GM12873 (cell line): Measurements from ENCODE around the gene CTR9.

Experiments used
- TF ChIP-seq, protein P1 (sequence below): IDR thresholded peaks from 2 replicates; pipeline ENCODE4 v1.5.1; 2012; ENCODE audit warnings: low read depth, mild to moderate bottlenecking, moderate library complexity, low read length, control low read depth; ENCODE audit not compliant: insufficient read depth; ENCODE audit errors: missing control alignments

The CTR9 gene

DNA sequence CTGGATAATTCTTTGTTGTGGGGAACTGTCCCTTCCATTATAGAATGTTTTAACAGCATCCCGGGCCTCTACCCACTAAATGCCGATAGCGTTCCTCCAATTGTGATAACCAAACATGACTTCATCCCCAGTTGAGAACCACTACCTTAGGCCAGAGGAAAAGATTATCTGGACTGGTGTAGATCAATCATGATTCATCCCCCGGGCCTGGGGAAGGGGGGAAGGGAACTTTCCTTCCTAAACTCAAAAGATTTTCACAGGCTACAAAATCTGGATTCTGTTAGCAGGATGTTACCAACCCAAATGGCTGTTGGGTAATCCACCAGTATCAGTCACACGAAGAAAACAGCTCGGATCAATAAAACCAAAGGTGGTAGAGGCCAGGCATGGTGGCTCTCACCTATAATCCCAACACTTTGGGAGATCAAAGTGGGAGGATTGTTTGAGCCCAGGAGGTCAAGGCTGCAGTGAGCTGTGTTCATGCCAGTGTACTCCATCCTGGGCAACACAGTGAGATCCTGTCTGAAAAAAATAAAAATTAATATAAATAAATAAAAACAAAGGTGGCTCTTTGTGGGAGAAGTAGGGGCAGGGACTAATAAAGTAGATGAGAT is 10.1 kb downstream of the CTR9 start:
- TF ChIP-seq, protein P1, sequence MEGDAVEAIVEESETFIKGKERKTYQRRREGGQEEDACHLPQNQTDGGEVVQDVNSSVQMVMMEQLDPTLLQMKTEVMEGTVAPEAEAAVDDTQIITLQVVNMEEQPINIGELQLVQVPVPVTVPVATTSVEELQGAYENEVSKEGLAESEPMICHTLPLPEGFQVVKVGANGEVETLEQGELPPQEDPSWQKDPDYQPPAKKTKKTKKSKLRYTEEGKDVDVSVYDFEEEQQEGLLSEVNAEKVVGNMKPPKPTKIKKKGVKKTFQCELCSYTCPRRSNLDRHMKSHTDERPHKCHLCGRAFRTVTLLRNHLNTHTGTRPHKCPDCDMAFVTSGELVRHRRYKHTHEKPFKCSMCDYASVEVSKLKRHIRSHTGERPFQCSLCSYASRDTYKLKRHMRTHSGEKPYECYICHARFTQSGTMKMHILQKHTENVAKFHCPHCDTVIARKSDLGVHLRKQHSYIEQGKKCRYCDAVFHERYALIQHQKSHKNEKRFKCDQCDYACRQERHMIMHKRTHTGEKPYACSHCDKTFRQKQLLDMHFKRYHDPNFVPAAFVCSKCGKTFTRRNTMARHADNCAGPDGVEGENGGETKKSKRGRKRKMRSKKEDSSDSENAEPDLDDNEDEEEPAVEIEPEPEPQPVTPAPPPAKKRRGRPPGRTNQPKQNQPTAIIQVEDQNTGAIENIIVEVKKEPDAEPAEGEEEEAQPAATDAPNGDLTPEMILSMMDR: no peak

DNA sequence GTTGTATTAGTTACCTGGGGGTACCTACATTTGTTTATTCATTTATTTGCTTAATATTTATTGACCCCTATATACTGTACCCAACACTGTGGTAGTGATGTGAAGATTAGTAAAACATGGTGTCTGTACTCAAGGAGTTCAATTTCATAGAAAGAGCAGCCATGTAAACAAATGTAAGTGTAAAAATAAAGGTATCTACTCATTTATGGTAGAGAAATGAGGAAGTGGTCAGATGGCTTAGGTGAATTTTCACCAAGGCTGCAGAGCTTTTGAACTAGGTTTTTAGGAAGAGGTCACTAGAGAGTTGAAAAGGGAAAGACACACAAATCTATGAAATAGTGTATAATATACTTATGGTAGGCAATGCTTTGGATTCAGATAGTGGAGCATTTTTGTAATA is 11.1 kb downstream of the CTR9 start:
- TF ChIP-seq, protein P1: no peak

DNA sequence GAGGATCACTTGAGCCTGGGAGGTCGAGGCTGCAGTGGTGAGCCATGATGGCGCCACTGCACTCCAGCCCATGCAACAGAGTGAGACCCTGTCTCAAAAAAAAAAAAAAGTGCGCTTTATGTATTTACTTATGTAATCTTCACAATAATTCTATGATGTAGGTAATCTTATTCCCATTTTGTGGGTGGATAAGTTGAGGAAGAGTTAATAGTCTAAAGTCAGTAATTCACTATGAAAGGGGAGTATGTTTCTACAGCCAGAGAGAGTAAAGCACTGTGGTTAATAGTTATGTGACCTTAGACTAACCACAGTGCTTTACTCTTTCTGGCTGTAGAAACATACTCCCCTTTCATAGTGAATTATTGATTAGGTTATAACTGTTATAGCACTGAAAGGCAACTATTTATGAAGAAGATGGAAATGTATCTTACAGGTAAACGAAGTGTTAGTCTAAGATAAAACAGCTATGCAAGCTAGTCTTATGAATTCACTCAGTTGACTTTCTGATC is 11.9 kb downstream of the CTR9 start:
- TF ChIP-seq, protein P1: no peak

DNA sequence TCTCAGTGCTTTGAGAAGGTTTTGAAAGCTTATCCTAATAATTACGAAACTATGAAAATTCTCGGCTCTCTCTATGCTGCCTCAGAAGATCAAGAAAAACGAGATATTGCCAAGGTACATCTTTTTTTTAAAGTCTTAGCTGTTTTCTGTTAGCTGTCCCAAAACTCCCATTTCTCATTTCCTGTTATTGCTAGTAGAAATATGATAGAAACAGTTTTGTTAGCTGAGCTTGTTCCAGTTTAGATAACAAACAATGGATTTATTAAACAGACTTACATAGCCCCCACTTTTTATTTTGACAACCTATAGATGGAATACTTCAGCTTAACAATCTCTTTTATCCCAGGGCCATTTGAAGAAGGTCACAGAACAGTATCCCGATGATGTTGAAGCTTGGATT is 12.7 kb downstream of the CTR9 start:
- TF ChIP-seq, protein P1: no peak

DNA sequence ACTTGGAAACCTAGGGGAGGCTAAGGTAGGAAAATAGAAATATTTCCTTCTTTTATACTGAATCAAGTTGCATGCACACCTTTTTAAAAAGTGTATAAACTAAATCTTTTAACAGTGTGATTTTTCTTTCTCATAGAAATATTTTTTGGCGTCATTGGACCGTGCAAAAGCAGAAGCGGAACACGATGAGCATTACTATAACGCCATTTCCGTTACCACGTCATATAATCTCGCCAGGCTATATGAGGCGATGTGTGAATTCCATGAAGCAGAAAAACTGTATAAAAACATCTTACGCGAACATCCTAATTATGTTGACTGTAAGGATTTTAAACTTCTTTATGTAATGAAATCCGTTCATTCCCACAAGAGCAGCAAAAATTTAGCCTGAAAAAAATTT is 13.4 kb downstream of the CTR9 start:
- TF ChIP-seq, protein P1: no peak

DNA sequence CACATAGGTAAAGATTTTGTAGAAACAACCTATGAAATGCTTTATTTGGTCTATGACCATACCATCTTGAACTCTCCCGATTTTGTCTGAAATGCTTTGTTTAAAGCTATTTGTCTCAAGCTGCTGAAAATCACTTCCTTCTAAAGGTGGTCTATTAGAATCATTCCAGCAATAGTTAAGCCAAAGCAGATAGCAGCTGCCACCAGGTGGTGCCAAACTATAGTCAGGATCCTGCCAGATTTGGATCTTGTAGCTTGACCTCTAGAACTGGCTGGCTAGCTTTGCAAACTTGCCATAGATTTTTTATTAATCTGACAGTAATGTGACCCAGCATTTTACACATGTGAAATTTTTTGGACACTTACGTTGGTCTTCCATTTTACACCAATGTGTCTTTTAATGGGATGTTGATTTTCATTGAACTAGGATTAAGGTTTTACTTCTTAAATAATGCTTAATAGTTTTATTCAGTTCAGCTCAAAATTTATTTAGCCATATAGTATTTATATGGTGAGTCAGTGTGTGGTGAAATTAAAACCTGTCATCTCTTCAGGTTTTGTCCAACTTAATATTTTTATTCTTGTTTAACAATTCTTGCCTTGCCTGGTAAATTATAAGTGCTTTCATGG is 19.7 kb downstream of the CTR9 start:
- TF ChIP-seq, protein P1: peak; percentile 76

DNA sequence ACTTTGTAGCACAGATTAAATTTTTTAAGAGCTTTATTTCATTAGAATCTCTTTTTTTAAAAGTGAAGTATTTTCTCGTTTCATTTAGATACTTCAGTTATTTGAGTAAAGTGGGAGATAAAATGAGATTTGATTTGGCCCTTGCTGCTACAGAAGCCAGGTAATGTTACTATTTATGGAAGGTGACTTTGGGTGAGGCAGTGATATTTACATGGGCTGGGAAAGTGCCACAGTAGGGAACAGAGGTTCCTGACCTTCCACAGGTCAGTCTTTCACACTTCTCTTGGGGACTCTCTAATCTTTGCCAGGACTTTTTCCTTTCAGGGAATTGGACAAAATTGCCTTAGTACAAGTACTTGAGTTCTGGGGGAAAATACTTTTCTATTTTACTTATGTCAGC is 20.4 kb downstream of the CTR9 start:
- TF ChIP-seq, protein P1: no peak
